Liver (tissue), 9 donors: ENCODE measurements around the gene MXRA8. TPM values are rescaled to one million over a fixed set of nuclear protein-coding genes. Genes with fewer than 3 reads are reported as not detected.

Source experiments
- DNase-seq: peaks from one replicate; pipeline ENCODE4 v3.0.0-alpha.2; 2017; ENCODE audit warnings: low spot score
- H3K27ac ChIP-seq, 2 donors: one replicate each; pipeline ENCODE4 v1.7.0; 2013; ENCODE audit warnings: inconsistent platforms in 2 of 2, low read length in 2 of 2, control low read depth in 1 of 2, low read depth in 1 of 2, mild to moderate bottlenecking in 1 of 2
- H3K27me3 ChIP-seq, 4 donors: one replicate each; pipeline versions ENCODE4 v1.6.1 to v1.7.0; 2013; ENCODE audit warnings: low read length in 3 of 4, inconsistent platforms in 1 of 4, mild to moderate bottlenecking in 1 of 4, moderate library complexity in 1 of 4; ENCODE audit not compliant: control insufficient read depth in 4 of 4, insufficient read depth in 4 of 4
- H3K36me3 ChIP-seq, 4 donors: one replicate each; pipeline versions ENCODE4 v1.6.1 to v1.7.0; 2013; ENCODE audit warnings: low read length in 3 of 4, mild to moderate bottlenecking in 3 of 4, low read depth in 1 of 4, moderate library complexity in 1 of 4; ENCODE audit not compliant: control insufficient read depth in 4 of 4, insufficient read depth in 3 of 4
- H3K4me1 ChIP-seq, 4 donors: one replicate each; pipeline versions ENCODE4 v1.6.1 to v1.7.0; 2013; ENCODE audit warnings: low read length in 3 of 4, mild to moderate bottlenecking in 3 of 4, moderate library complexity in 1 of 4; ENCODE audit not compliant: control insufficient read depth in 4 of 4, insufficient read depth in 4 of 4
- H3K4me3 ChIP-seq, 3 donors: one replicate each; pipeline versions ENCODE4 v1.6.1 to v1.7.0; 2013; ENCODE audit warnings: low read length in 3 of 3, control low read depth in 1 of 3, low read depth in 1 of 3, mild to moderate bottlenecking in 1 of 3
- H3K9ac ChIP-seq, 2 donors: one replicate each; pipeline ENCODE4 v1.7.0; 2013; ENCODE audit warnings: low read length in 2 of 2, mild to moderate bottlenecking in 2 of 2, moderate library complexity in 2 of 2, control low read depth in 1 of 2, low read depth in 1 of 2
- H3K9me3 ChIP-seq, 4 donors: one replicate each; pipeline versions ENCODE4 v1.6.1 to v1.7.0; 2013; ENCODE audit warnings: low read length in 3 of 4; ENCODE audit not compliant: control insufficient read depth in 4 of 4
- EGR1 ChIP-seq, 2 donors: IDR thresholded peaks; 2 replicates each; pipeline ENCODE4 v1.6.1; 2016 to 2018; ENCODE audit warnings: antibody characterized with exemption in 2 of 2, low read depth in 2 of 2
- FOXA1 ChIP-seq: IDR thresholded peaks from 2 replicates; pipeline ENCODE4 v1.6.1; 2016; ENCODE audit warnings: antibody characterized with exemption
- FOXA2 ChIP-seq: IDR thresholded peaks from 2 replicates; pipeline ENCODE4 v1.6.1; 2016; ENCODE audit warnings: antibody characterized with exemption
- HNF4A ChIP-seq, 2 donors: conservative IDR thresholded peaks; 2 replicates each; pipeline ENCODE4 v1.6.1; 2016; ENCODE audit warnings: antibody characterized with exemption in 2 of 2, mild to moderate bottlenecking in 2 of 2
- JUND ChIP-seq, 2 donors: IDR thresholded peaks; 2 replicates each; pipeline ENCODE4 v1.6.1; 2016; ENCODE audit warnings: antibody characterized with exemption in 2 of 2
- RAD21 ChIP-seq, 2 donors: IDR thresholded peaks; 2 replicates each; pipeline ENCODE4 v1.6.1; 2016; ENCODE audit warnings: antibody characterized with exemption in 2 of 2, mild to moderate bottlenecking in 2 of 2
- RXRA ChIP-seq, 2 donors: IDR thresholded peaks; 2 replicates each; pipeline ENCODE4 v1.6.1; 2017 to 2018; ENCODE audit warnings: antibody characterized with exemption in 2 of 2, mild to moderate bottlenecking in 1 of 2
- SP1 ChIP-seq: IDR thresholded peaks from 2 replicates; pipeline ENCODE4 v1.6.1; 2018; ENCODE audit warnings: antibody characterized with exemption, mild to moderate bottlenecking
- YY1 ChIP-seq: IDR thresholded peaks from 2 replicates; pipeline ENCODE4 v1.6.1; 2016; ENCODE audit warnings: antibody characterized with exemption, mild to moderate bottlenecking
- WGBS: extraction: QIAGEN DNeasy Blood & Tissue Kit; methylation state at CpG from one replicate; pipeline ENCODE4 v1.1.7; 2013; 5-methylcytosine and 5-hydroxymethylcytosine counted together
- polyA plus RNA-seq, 2 donors: library from polyadenylated mRNA; stranded (reverse) in 1 of 2; unstranded in 1 of 2; fragments of 200-250 nt in 1 of 2; fragments of >200 nt in 1 of 2; fragmentation: Nextera tagmentation in 1 of 2; extraction: Ambion mirVana in 1 of 2; gene quantifications; one replicate each; pipeline versions ENCODE4 v1.2.1 to v1.2.3, GENCODE V29; 2013 to 2015
- total RNA-seq, 2 donors: library from RNA; depleted of rRNA; stranded (reverse); fragments of >200 nt; gene quantifications; one replicate each; pipeline ENCODE4 v1.2.3, GENCODE V29; 2014
- TF ChIP-seq, protein P1 (sequence below): IDR thresholded peaks from 2 replicates; pipeline ENCODE4 v1.6.1; 2016; ENCODE audit warnings: antibody characterized with exemption
- TF ChIP-seq, protein P2 (sequence below): IDR thresholded peaks from 2 replicates; pipeline ENCODE4 v1.6.1; 2016; ENCODE audit warnings: antibody characterized with exemption
- TF ChIP-seq, protein P3 (sequence below): fragments of 150-350 bp; IDR thresholded peaks from 2 replicates; pipeline ENCODE4 v1.5.1; 2017; ENCODE audit warnings: improper control_type of control experiment, low read depth, low read length; ENCODE audit not compliant: missing input control
- TF ChIP-seq, protein P4 (sequence below): IDR thresholded peaks from 2 replicates; pipeline ENCODE4 v1.6.1; 2016; ENCODE audit warnings: antibody characterized with exemption, mild to moderate bottlenecking
- donor health status: healthy.
- donor health status: healthy.
- donor health status: healthy.
- donor health status: healthy.
- donor health status: healthy.

The MXRA8 gene
- total and polyA plus RNA-seq, 4 donors, result 1.8 to 5.9 (median 4.2) TPM

DNA sequence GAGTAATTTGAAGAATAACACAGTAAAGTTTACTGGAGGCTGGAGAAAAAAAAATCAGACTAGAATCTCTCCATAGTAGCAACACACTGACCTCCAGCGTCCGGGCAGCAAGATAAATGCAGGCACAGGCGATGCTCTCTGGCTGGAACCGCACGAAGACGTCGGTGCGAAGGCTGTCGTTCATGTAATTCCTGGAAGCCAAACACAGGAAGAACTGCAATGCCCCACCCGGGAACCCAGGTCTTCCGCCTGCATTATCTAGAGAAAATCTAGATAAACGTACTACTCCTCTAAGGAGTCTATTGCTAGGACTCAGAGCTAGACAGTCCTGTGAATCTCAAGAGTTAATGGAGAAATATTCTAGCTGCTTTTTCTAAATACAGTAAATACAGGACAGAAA lies 32.3 kb upstream of the MXRA8 start:
- H3K9me3 ChIP-seq, result no peaks in the 10 kb centered on the region
- WGBS, result 89% methylated on average over 12 of the region's 12 CpGs
- H3K9ac ChIP-seq, result no peak overlapping the region
- no peak overlapping the region for H3K27ac ChIP-seq
- TF ChIP-seq FOXA2 (no peak), RAD21 (IDR thresholded peaks at IDR 0.05) (no peak), EGR1 (IDR thresholded peaks at IDR 0.05; ENCODE audit: low read depth in 2 of 2) (no peak), YY1 (no peak), SP1 (no peak), HNF4A (conservative IDR thresholded peaks at IDR 0.05) (no peak), RXRA (IDR thresholded peaks at IDR 0.05) (no peak), FOXA1 (no peak), JUND (IDR thresholded peaks at IDR 0.05) (no peak)
- TF ChIP-seq, protein P1, sequence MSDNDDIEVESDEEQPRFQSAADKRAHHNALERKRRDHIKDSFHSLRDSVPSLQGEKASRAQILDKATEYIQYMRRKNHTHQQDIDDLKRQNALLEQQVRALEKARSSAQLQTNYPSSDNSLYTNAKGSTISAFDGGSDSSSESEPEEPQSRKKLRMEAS, result no peak
- TF ChIP-seq, protein P2, sequence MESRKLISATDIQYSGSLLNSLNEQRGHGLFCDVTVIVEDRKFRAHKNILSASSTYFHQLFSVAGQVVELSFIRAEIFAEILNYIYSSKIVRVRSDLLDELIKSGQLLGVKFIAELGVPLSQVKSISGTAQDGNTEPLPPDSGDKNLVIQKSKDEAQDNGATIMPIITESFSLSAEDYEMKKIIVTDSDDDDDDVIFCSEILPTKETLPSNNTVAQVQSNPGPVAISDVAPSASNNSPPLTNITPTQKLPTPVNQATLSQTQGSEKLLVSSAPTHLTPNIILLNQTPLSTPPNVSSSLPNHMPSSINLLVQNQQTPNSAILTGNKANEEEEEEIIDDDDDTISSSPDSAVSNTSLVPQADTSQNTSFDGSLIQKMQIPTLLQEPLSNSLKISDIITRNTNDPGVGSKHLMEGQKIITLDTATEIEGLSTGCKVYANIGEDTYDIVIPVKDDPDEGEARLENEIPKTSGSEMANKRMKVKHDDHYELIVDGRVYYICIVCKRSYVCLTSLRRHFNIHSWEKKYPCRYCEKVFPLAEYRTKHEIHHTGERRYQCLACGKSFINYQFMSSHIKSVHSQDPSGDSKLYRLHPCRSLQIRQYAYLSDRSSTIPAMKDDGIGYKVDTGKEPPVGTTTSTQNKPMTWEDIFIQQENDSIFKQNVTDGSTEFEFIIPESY, result no peak
- TF ChIP-seq, protein P3, sequence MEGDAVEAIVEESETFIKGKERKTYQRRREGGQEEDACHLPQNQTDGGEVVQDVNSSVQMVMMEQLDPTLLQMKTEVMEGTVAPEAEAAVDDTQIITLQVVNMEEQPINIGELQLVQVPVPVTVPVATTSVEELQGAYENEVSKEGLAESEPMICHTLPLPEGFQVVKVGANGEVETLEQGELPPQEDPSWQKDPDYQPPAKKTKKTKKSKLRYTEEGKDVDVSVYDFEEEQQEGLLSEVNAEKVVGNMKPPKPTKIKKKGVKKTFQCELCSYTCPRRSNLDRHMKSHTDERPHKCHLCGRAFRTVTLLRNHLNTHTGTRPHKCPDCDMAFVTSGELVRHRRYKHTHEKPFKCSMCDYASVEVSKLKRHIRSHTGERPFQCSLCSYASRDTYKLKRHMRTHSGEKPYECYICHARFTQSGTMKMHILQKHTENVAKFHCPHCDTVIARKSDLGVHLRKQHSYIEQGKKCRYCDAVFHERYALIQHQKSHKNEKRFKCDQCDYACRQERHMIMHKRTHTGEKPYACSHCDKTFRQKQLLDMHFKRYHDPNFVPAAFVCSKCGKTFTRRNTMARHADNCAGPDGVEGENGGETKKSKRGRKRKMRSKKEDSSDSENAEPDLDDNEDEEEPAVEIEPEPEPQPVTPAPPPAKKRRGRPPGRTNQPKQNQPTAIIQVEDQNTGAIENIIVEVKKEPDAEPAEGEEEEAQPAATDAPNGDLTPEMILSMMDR, result no peak
- H3K27me3 ChIP-seq, result no peaks in the 10 kb centered on the region
- DNase-seq, result no peak
- H3K4me1 ChIP-seq, result no peaks in the 10 kb centered on the region
- peaks cover 47 to 94% (median 76%) of the 10 kb centered on the region in 4 donors for H3K36me3 ChIP-seq
- no peak overlapping the region for H3K4me3 ChIP-seq

DNA sequence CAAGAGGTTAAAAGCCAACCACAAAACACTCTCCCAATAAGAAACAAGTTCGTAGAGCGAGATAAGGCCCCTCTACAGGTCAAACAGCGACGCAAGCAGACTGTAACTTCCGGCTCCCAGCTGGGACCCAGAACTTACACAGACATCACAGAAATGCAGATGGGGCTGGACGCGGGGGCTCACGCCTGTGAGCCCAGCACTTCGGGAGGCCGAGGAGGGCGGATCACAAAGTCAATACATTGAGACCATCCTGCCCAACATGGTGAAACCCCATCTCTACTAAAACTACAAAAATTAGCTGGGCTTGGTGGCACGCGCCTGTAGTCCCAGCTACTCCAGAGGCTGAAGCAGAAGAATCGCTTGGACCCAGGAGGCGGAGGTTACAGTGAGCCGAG lies 29.7 kb upstream of the MXRA8 start:
- no peak for DNase-seq
- Histone ChIP-seq H3K36me3 (peaks cover 36 to 73% (median 57%) of the 10 kb centered on the region in 4 donors), H3K9me3 (no peaks in the 10 kb centered on the region), H3K4me3 (no peak overlapping the region), H3K4me1 (peaks cover 0 to 10% (median 6%) of the 10 kb centered on the region in 4 donors), H3K9ac (no peak overlapping the region), H3K27me3 (no peaks in the 10 kb centered on the region), H3K27ac (no peak overlapping the region)
- TF ChIP-seq, protein P1, result no peak
- TF ChIP-seq HNF4A (conservative IDR thresholded peaks at IDR 0.05) (no peak), RAD21 (IDR thresholded peaks at IDR 0.05) (no peak), FOXA2 (no peak), YY1 (no peak)
- TF ChIP-seq, protein P4, sequence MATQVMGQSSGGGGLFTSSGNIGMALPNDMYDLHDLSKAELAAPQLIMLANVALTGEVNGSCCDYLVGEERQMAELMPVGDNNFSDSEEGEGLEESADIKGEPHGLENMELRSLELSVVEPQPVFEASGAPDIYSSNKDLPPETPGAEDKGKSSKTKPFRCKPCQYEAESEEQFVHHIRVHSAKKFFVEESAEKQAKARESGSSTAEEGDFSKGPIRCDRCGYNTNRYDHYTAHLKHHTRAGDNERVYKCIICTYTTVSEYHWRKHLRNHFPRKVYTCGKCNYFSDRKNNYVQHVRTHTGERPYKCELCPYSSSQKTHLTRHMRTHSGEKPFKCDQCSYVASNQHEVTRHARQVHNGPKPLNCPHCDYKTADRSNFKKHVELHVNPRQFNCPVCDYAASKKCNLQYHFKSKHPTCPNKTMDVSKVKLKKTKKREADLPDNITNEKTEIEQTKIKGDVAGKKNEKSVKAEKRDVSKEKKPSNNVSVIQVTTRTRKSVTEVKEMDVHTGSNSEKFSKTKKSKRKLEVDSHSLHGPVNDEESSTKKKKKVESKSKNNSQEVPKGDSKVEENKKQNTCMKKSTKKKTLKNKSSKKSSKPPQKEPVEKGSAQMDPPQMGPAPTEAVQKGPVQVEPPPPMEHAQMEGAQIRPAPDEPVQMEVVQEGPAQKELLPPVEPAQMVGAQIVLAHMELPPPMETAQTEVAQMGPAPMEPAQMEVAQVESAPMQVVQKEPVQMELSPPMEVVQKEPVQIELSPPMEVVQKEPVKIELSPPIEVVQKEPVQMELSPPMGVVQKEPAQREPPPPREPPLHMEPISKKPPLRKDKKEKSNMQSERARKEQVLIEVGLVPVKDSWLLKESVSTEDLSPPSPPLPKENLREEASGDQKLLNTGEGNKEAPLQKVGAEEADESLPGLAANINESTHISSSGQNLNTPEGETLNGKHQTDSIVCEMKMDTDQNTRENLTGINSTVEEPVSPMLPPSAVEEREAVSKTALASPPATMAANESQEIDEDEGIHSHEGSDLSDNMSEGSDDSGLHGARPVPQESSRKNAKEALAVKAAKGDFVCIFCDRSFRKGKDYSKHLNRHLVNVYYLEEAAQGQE, result no peak
- TF ChIP-seq, protein P3, result no peak
- TF ChIP-seq, protein P2, result no peak
- WGBS, result 97% methylated on average over 16 of the region's 16 CpGs
